GM20000 (cell line): ENCODE data around the gene GNB5.
"Not testable (repeated sequence)": the region's sequence is repeated elsewhere in the genome, so short reads cannot be mapped to it uniquely, and the experiment has no call there.

Experiments
- DNase-seq: peaks from one replicate; pipeline ENCODE4 v3.0.0; 2012; ENCODE audit warnings: low spot score
- CTCF ChIP-seq: IDR thresholded peaks from 2 replicates; pipeline ENCODE4 v1.5.1; 2012; ENCODE audit warnings: mild to moderate bottlenecking, control low read depth; ENCODE audit errors: extremely low read depth, missing control alignments

Gene GNB5

DNA sequence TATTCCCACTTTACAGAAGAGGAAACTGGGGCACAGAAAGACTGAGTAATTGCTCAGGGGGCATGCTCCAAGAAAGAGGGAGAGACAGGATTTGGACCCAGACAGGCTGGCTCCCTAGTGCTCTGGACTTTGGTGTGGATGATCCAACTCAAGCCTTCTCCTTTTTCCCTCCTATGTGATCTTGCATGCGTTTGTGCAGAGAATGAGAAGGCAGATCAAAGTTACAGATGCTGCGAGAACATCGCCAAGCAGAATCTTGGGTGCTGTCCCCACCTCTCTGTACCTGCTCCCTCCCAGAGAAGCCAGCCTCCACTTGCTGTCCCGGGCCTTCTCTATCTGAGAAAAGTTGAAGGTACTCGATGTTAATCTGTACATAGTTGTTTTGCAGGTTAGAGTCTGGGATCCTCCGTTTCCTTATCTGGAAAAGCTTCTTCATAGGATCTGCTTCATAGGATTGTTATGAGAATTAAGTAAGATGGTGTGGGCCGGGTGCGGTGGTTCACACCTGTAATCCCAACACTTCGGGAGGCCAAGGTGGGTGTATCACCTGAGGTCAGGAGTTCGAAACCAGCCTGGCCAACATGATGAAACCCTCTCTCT lies 10.2 kb downstream of the GNB5 start:
- no peak for TF ChIP-seq CTCF
- no peak for DNase-seq

- peak; percentile 69 for DNase-seq
- no peak for TF ChIP-seq CTCF
Observed at GRCh38 chr15:52180196-52180835, 10.9 kb downstream of the GNB5 start.

DNA sequence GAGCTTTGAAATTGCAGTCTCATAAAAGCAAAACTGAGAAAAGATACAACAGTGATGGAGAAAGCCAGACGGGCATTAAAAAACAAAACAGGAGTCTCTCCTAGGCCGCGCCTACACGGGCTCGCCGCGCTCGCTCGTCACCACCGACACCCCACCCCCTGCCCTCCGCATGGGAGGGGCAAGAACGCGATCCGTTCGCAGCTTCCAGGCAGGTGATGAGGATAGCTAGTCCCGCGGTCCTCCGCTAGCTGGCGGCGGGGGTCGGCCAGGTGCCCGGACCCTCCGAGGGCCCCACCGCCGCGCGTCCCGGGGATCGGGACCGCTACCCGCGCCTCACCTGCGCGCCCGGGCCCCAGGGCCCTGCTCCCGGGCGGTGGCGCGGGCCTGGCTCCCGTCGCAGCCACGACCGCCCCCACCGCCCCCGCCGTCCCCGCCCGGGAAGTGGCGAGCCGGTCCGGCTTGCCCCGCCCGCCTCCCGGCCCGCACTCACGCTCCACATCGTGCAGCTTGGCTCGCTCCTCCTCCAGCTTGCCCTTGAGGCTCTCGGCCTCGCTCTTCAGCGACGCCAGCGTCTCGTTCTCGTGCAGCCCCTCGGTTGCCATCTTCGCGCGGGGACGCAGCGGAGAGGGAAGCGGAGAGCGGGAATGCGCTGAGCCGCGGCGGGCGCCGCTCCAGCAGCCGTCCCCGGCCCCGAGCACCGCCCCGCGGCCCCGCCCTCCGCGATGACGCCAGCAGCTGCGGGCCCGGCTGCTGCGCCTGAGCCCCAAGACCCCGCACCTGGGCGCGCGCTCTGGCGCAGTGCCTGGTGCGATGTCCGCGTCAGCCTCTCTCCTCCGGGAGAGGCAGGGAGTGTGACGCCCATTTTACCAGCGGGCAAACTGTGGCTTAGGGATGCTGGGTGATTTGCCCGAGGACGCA lies 11.7 kb downstream of the GNB5 start:
- no peak for TF ChIP-seq CTCF
- peak; percentile 93 for DNase-seq

DNA sequence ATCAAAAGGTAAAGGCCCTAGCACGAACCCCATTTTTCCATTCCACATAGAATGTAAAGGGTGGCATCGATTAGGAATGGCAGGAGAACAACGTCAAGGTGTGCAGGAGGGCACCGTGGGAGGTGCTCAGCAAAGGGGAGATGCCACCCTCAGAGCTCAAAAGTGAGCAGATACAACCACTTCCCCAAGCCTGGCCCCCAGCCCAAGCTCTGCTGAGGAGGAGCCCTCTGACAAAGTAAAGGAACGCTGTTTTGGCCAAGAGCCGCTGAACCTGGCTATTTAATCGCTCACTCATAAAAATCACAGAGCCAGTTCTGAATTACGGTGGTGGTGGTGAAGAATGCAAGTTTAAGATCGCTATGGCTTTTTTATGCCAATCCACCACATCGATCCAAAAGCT lies 12.4 kb downstream of the GNB5 start:
- DNase-seq: peak; percentile 21

DNA sequence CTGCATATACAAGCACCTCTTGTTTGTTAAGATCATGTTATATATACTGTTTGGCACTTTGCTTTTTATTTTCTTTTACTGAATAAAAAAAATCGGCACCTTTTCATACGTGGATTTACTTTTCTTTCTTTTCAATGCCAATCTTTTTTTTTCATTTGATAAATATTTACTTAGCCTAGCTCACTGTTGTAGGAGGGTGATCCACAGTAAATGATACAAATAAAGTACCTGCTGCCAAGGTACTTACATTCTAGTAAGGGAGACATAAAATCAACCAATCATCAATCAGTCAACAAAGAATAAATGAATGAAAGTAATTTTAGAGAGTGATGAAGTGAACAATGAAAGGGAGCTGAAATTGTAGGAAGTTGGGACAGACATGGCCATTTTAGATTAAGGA lies 18.3 kb downstream of the GNB5 start:
- no peak for DNase-seq
- TF ChIP-seq CTCF: no peak

More for the DNA sequence above, 12.4 kb downstream of the GNB5 start:
- TF ChIP-seq CTCF: no peak

DNA sequence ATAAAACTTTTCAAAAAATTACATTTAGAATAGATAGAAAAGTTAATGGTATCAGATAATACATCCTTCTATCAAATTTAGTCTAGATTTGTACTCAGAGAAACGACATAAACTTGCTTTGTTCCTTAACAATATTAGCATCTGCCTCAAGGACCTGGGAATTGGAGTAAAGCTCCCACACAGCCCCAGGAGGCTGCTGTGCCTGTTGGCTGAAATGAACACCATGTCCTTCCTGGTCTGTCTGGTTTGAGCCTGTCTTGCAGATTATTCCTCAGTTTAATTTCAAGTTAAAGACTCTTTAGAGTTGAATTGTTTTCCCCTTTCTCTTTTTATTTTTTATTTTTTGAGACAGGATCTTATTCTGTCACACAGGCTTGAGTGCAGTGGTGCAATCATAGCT lies 19.4 kb downstream of the GNB5 start:
- no peak for TF ChIP-seq CTCF
- no peak for DNase-seq

DNA sequence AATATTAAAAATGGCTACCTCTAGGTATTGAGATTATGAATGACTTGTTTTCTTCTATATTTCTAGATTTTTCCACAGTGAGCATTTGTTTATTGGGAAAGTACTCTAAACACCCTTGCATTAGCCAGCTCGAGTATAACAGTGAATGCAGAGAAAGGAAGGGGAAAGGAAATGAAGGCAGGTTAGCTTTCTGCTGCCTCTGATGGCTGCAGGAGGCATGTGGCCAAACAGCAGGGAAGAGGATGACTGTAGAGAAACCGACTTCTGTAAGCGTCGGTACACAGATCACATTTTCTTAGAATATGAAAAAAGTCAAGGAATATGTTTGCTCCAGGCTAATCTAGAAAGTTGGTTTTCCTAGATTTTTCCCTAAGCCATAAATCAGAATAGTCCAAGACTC lies 19.8 kb downstream of the GNB5 start:
- no peak for DNase-seq
- TF ChIP-seq CTCF: no peak

- DNase-seq: not testable (repeated sequence)
Observed at GRCh38 chr15:52170199-52170598, 21.0 kb downstream of the GNB5 start.

DNA sequence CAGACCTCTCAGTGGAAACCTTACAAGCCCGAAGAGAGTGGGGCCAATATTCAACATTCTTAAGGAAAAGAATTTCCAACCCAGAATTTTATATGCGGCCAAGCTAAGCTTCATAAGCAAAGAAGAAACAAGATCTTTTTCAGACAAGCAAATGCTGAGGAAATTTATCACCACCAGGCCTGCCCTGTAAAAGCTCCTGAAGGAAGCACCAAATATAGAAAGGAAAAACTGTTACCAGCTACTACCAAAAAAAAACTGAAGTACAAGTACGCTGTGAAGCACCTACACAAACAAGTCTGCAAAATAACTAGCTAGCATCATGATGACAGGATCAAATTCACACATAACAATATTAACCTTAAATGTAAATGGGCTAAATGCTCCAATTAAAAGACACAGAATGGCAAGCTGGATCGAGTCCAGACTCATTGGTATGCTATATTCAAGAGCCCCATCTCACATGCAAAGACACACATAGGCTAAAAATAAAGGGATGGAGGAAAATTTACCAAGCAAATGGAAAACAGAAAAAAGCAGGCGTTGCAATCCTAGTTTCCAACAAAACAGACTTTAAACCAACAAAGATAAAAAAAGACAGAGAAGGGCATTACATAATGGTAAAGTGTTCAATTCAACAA lies 25.6 kb downstream of the GNB5 start:
- DNase-seq: not testable (repeated sequence)
